Panc1 (cell line): Measurements from ENCODE around the gene BUB1. TPM values are rescaled to one million over a fixed set of nuclear protein-coding genes. Genes with fewer than 3 reads are reported as not detected.

Source experiments
- ATAC-seq: fragments of 200-7000 bp; cut with Tn5 transposase; 2 replicates; pipeline ENCODE4 v1.9.1; 2020; ENCODE audit warnings: mild to moderate bottlenecking, moderate library complexity
- BruUV-seq: library from RNA; stranded (reverse); fragments of 400-500 nt; replicated peaks from 2 replicates; lab custom pipeline; 2021; lab: Mats Ljungman, UMichigan
- CTCF ChIA-PET: fragments of 300-600 bp; sonication (Branson Sonifier 250); formaldehyde crosslinking; loops from one replicate; lab custom pipeline; 2022; ENCODE audit warnings: antibody characterized with exemption; lab: Charles Lee
- POLR2A ChIA-PET: fragments of 300-600 bp; sonication (Branson Sonifier 250); formaldehyde crosslinking; loops from one replicate; lab custom pipeline; 2022; ENCODE audit warnings: antibody characterized with exemption; lab: Charles Lee
- DNase-seq: peaks from one replicate; pipeline ENCODE4 v3.0.0-alpha.2; 2010; ENCODE audit warnings: low read depth, low spot score
- H3K27ac ChIP-seq: 2 replicates; pipeline ENCODE4 v1.5.1; 2011; ENCODE audit warnings: mild to moderate bottlenecking, low read length, inconsistent platforms
- H3K27me3 ChIP-seq: fragments of 200-500 bp; sonication (Bioruptor generic); 2 replicates; pipeline ENCODE4 v1.6.0; 2014; ENCODE audit warnings: low read length, inconsistent platforms; ENCODE audit not compliant: control insufficient read depth, insufficient read depth
- H3K36me3 ChIP-seq: fragments of 200-500 bp; sonication (Bioruptor generic); 2 replicates; pipeline ENCODE4 v1.5.1; 2014; ENCODE audit warnings: inconsistent platforms, mild to moderate bottlenecking, low read length, moderate library complexity; ENCODE audit not compliant: control insufficient read depth, insufficient read depth
- H3K4me1 ChIP-seq: 2 replicates; pipeline ENCODE4 v1.5.1; 2011; ENCODE audit warnings: inconsistent platforms, mild to moderate bottlenecking, low read length, moderate library complexity; ENCODE audit not compliant: control insufficient read depth, insufficient read depth
- H3K4me3 ChIP-seq, 2 experiments: 2 replicates each; pipeline ENCODE4 v1.5.1; 2011 to 2012; ENCODE audit warnings: low read depth in 2 of 2, low read length in 2 of 2, mild to moderate bottlenecking in 2 of 2, inconsistent platforms in 1 of 2, moderate library complexity in 1 of 2
- H3K9me3 ChIP-seq: fragments of 200-500 bp; sonication (Bioruptor generic); 2 replicates; pipeline ENCODE4 v1.5.1; 2014; ENCODE audit warnings: low read depth, mild to moderate bottlenecking, inconsistent platforms, low read length, moderate library complexity; ENCODE audit not compliant: control insufficient read depth, insufficient read depth
- POLR2AphosphoS5 ChIP-seq: IDR thresholded peaks from 2 replicates; pipeline ENCODE4 v1.6.1; 2012; ENCODE audit warnings: mild to moderate bottlenecking, low read depth, low read length, moderate library complexity
- SIN3A ChIP-seq: IDR thresholded peaks from 2 replicates; pipeline ENCODE4 v1.6.1; 2012; ENCODE audit warnings: low read depth, mild to moderate bottlenecking, low read length, moderate library complexity, borderline replicate concordance; ENCODE audit not compliant: insufficient read depth
- TCF7L2 ChIP-seq: IDR thresholded peaks from 2 replicates; pipeline ENCODE4 v1.6.1; 2011; ENCODE audit warnings: mild to moderate bottlenecking, low read depth, low read length, inconsistent platforms
- in situ Hi-C: cut with HindIII; loops from 2 replicates; pipeline ENCODE4 v1.10.0; 2016; ENCODE audit warnings: low sequenced_read_pairs, low pct_unique_long_range_greater_than_20kb
- intact Hi-C: fragments of 100-400 bp; cut with micrococcal nuclease; formaldehyde crosslinking; loops from one replicate; pipeline ENCODE4 v1.10.0; 2022; ENCODE audit not compliant: unreplicated experiment
- total RNA-seq: library from RNA; stranded (reverse); gene quantifications from one replicate; pipeline ENCODE4 v1.2.1, GENCODE V29; 2021; ENCODE audit not compliant: unreplicated experiment
- TF ChIP-seq, protein P1 (sequence below), 2 experiments: IDR thresholded peaks; 2 replicates each; pipeline ENCODE4 v1.6.1; 2011 to 2012; ENCODE audit warnings: low read depth in 2 of 2, control low read depth in 1 of 2, low read length in 1 of 2, mild to moderate bottlenecking in 1 of 2, moderate library complexity in 1 of 2; ENCODE audit not compliant: insufficient read depth in 1 of 2
- TF ChIP-seq, protein P2 (sequence below): fragments of 450-650 bp; IDR thresholded peaks from 2 replicates; pipeline ENCODE4 v1.5.1; 2017; ENCODE audit warnings: mild to moderate bottlenecking

Gene BUB1
- total RNA-seq, 1 experiment from 2014 or later = 91.2 TPM

- no peaks in the 10 kb centered on the region for H3K9me3 ChIP-seq
- POLR2A ChIA-PET = no interaction called here
- no peak overlapping the region for H3K4me3 ChIP-seq
- intact Hi-C loops (no loop called here), in situ Hi-C loops (no loop called here)
- H3K36me3 ChIP-seq = no peaks in the 10 kb centered on the region; the same call in 1 of the 2 replicates
- CTCF ChIA-PET = no interaction called here
- TF ChIP-seq, protein P1, sequence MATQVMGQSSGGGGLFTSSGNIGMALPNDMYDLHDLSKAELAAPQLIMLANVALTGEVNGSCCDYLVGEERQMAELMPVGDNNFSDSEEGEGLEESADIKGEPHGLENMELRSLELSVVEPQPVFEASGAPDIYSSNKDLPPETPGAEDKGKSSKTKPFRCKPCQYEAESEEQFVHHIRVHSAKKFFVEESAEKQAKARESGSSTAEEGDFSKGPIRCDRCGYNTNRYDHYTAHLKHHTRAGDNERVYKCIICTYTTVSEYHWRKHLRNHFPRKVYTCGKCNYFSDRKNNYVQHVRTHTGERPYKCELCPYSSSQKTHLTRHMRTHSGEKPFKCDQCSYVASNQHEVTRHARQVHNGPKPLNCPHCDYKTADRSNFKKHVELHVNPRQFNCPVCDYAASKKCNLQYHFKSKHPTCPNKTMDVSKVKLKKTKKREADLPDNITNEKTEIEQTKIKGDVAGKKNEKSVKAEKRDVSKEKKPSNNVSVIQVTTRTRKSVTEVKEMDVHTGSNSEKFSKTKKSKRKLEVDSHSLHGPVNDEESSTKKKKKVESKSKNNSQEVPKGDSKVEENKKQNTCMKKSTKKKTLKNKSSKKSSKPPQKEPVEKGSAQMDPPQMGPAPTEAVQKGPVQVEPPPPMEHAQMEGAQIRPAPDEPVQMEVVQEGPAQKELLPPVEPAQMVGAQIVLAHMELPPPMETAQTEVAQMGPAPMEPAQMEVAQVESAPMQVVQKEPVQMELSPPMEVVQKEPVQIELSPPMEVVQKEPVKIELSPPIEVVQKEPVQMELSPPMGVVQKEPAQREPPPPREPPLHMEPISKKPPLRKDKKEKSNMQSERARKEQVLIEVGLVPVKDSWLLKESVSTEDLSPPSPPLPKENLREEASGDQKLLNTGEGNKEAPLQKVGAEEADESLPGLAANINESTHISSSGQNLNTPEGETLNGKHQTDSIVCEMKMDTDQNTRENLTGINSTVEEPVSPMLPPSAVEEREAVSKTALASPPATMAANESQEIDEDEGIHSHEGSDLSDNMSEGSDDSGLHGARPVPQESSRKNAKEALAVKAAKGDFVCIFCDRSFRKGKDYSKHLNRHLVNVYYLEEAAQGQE (IDR thresholded peaks at IDR 0.05; ENCODE audit: insufficient read depth in 1 of 2, low read depth in 2 of 2, low read length in 1 of 2) = no peak
- no peak for TF ChIP-seq TCF7L2
- TF ChIP-seq SIN3A = no peak
- no peak for TF ChIP-seq POLR2AphosphoS5
- TF ChIP-seq, protein P2, sequence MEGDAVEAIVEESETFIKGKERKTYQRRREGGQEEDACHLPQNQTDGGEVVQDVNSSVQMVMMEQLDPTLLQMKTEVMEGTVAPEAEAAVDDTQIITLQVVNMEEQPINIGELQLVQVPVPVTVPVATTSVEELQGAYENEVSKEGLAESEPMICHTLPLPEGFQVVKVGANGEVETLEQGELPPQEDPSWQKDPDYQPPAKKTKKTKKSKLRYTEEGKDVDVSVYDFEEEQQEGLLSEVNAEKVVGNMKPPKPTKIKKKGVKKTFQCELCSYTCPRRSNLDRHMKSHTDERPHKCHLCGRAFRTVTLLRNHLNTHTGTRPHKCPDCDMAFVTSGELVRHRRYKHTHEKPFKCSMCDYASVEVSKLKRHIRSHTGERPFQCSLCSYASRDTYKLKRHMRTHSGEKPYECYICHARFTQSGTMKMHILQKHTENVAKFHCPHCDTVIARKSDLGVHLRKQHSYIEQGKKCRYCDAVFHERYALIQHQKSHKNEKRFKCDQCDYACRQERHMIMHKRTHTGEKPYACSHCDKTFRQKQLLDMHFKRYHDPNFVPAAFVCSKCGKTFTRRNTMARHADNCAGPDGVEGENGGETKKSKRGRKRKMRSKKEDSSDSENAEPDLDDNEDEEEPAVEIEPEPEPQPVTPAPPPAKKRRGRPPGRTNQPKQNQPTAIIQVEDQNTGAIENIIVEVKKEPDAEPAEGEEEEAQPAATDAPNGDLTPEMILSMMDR = no peak
- no peak overlapping the region for H3K27ac ChIP-seq
- H3K4me1 ChIP-seq = no peaks in the 10 kb centered on the region
- BruUV-seq = no TSS peak
- DNase-seq (no peak), ATAC-seq (no peak)
- peaks cover 3% of the 10 kb centered on the region; the same call in 1 of the 2 replicates for H3K27me3 ChIP-seq
Observed at GRCh38 chr2:110717734-110718133, 39.9 kb upstream of the BUB1 start.

- intact Hi-C loops (no loop called here), in situ Hi-C loops (no loop called here)
- BruUV-seq = no TSS peak
- H3K4me3 ChIP-seq = no peak overlapping the region
- peaks cover 3% of the 10 kb centered on the region; the same call in 1 of the 2 replicates for H3K27me3 ChIP-seq
- TF ChIP-seq POLR2AphosphoS5 (no peak), TCF7L2 (no peak), SIN3A (no peak)
- TF ChIP-seq, protein P1 (IDR thresholded peaks at IDR 0.05; ENCODE audit: insufficient read depth in 1 of 2, low read depth in 2 of 2, low read length in 1 of 2) = no peak
- TF ChIP-seq, protein P2 = no peak
- ATAC-seq (no peak), DNase-seq (no peak)
- H3K4me1 ChIP-seq = no peaks in the 10 kb centered on the region
- H3K9me3 ChIP-seq = no peaks in the 10 kb centered on the region
- ChIA-PET CTCF (no interaction called here), POLR2A (no interaction called here)
- H3K27ac ChIP-seq = no peak overlapping the region
- no peaks in the 10 kb centered on the region; the same call in 1 of the 2 replicates for H3K36me3 ChIP-seq
Observed at GRCh38 chr2:110716959-110717645, 39.2 kb upstream of the BUB1 start.
